ENCODE measurements around the gene JOSD2. TPM values are rescaled to one million over a fixed set of nuclear protein-coding genes. Genes with fewer than 3 reads are reported as not detected.

Gene JOSD2
- 10 to 100 TPM; 17.2 to 17.9 TPM for total RNA-seq

GRCh38 chr19:50511069-50511822 is at the start of gene JOSD2:
Gene JOSD2 (minus strand): TSS chr19:50511191. CDS start chr19:50510431, 760 bp downstream.
- Mint-ChIP-seq H3K9me3 (no peaks in the 10 kb centered on the region), H3K27me3 (ENCODE audit: low read depth) (peaks cover 22% of the 10 kb centered on the region)
- CTCF ChIA-PET = interaction anchor here (0.8 kb wide), 1 partner anchor 154 kb away, joined by 3 read pairs; no protein-coding TSS in a partner anchor

GRCh38 chr19:50559636-50560035 is 48.6 kb upstream of the JOSD2 start:
- peaks cover 55% of the 10 kb centered on the region for H3K27me3 Mint-ChIP-seq (ENCODE audit: low read depth)
- CTCF ChIA-PET = interaction anchor here (0.6 kb wide), 1 partner anchor 1352 kb away, joined by 5 read pairs; no protein-coding TSS in a partner anchor
- peaks cover 4% of the 10 kb centered on the region for H3K4me1 Mint-ChIP-seq (ENCODE audit: low read depth)
- no peak overlapping the region for H3K4me3 Mint-ChIP-seq
- H3K36me3 Mint-ChIP-seq (ENCODE audit: low read depth) = no peaks in the 10 kb centered on the region
- no peaks in the 10 kb centered on the region for H3K9me3 Mint-ChIP-seq
- no peak overlapping the region for H3K27ac Mint-ChIP-seq
- DNase-seq = no peak
- intact Hi-C loops (cut with micrococcal nuclease) = no loop called here

More at GRCh38 chr19:50511069-50511822, at the start of gene JOSD2:
- Mint-ChIP-seq H3K27ac (peak within 1 kb of the TSS; percentile 94), H3K36me3 (ENCODE audit: low read depth) (peaks cover 2% of the 10 kb centered on the region), H3K4me1 (ENCODE audit: low read depth) (peaks cover 23% of the 10 kb centered on the region), H3K4me3 (peak within 1 kb of the TSS; percentile 87)
- intact Hi-C loops (cut with micrococcal nuclease) = loop anchor here (1.0 to 10.0 kb wide), 8 partner anchors 35 to 1194 kb away; partner anchors contain the start of genes CTU1, EMC10, GARIN5A and NR1H2
- DNase-seq = peak; percentile 99

GRCh38 chr19:50558449-50558848 is 47.5 kb upstream of the JOSD2 start:
- intact Hi-C loops (cut with micrococcal nuclease) = no loop called here
- DNase-seq = no peak
- Mint-ChIP-seq H3K4me1 (ENCODE audit: low read depth) (peaks cover 4% of the 10 kb centered on the region), H3K27ac (no peak overlapping the region), H3K9me3 (no peaks in the 10 kb centered on the region), H3K36me3 (ENCODE audit: low read depth) (no peaks in the 10 kb centered on the region), H3K4me3 (no peak overlapping the region), H3K27me3 (ENCODE audit: low read depth) (peaks cover 52% of the 10 kb centered on the region)
- CTCF ChIA-PET = interaction anchor here (1.4 to 5.6 kb wide), 3 partner anchors 11 to 363 kb away, joined by 3 to 44 read pairs (median 8); no protein-coding TSS in a partner anchor

- no peak overlapping the region for H3K4me3 Mint-ChIP-seq
- no peak overlapping the region for H3K27ac Mint-ChIP-seq
- CTCF ChIA-PET = interaction anchor here (0.7 to 5.6 kb wide), 4 partner anchors 11 to 364 kb away, joined by 3 to 44 read pairs (median 6); no protein-coding TSS in a partner anchor
- H3K36me3 Mint-ChIP-seq (ENCODE audit: low read depth) = no peaks in the 10 kb centered on the region
- DNase-seq = no peak
- peaks cover 52% of the 10 kb centered on the region for H3K27me3 Mint-ChIP-seq (ENCODE audit: low read depth)
- H3K9me3 Mint-ChIP-seq = no peaks in the 10 kb centered on the region
- peaks cover 4% of the 10 kb centered on the region for H3K4me1 Mint-ChIP-seq (ENCODE audit: low read depth)
- intact Hi-C loops (cut with micrococcal nuclease) = no loop called here
Observed at GRCh38 chr19:50558039-50558438, 47.0 kb upstream of the JOSD2 start.

GRCh38 chr19:50557009-50557613 is 46.1 kb upstream of the JOSD2 start:
- peaks cover 7% of the 10 kb centered on the region for H3K4me1 Mint-ChIP-seq (ENCODE audit: low read depth)
- intact Hi-C loops (cut with micrococcal nuclease) = no loop called here
- DNase-seq = peak; percentile 1
- no peaks in the 10 kb centered on the region for H3K9me3 Mint-ChIP-seq
- no peak overlapping the region for H3K4me3 Mint-ChIP-seq
- CTCF ChIA-PET = interaction anchor here (0.7 to 5.6 kb wide), 14 partner anchors 8 to 494 kb away, joined by 3 to 44 read pairs (median 4); no protein-coding TSS in a partner anchor
- no peak overlapping the region for H3K27ac Mint-ChIP-seq
- no peaks in the 10 kb centered on the region for H3K36me3 Mint-ChIP-seq (ENCODE audit: low read depth)
- H3K27me3 Mint-ChIP-seq (ENCODE audit: low read depth) = peaks cover 55% of the 10 kb centered on the region

GRCh38 chr19:50556282-50557008 is 45.5 kb upstream of the JOSD2 start:
- peak; percentile 88 for DNase-seq
- Mint-ChIP-seq H3K36me3 (ENCODE audit: low read depth) (no peaks in the 10 kb centered on the region), H3K4me1 (ENCODE audit: low read depth) (peaks cover 9% of the 10 kb centered on the region), H3K4me3 (peak overlapping the region; percentile 84), H3K27ac (no peak overlapping the region), H3K9me3 (no peaks in the 10 kb centered on the region), H3K27me3 (ENCODE audit: low read depth) (peaks cover 57% of the 10 kb centered on the region)
- intact Hi-C loops (cut with micrococcal nuclease) = loop anchor here (1.0 kb wide), 2 partner anchors 19 to 199 kb away; no protein-coding TSS in a partner anchor
- CTCF ChIA-PET = interaction anchor here (0.6 to 5.6 kb wide), 30 partner anchors 8 to 555 kb away, joined by 3 to 44 read pairs (median 3); no protein-coding TSS in a partner anchor

- Mint-ChIP-seq H3K27ac (no peak overlapping the region), H3K9me3 (no peaks in the 10 kb centered on the region), H3K4me3 (peak overlapping the region; percentile 12), H3K36me3 (ENCODE audit: low read depth) (no peaks in the 10 kb centered on the region), H3K27me3 (ENCODE audit: low read depth) (peaks cover 57% of the 10 kb centered on the region), H3K4me1 (ENCODE audit: low read depth) (peaks cover 9% of the 10 kb centered on the region)
- intact Hi-C loops (cut with micrococcal nuclease) = loop anchor here (1.0 kb wide), 2 partner anchors 18 to 198 kb away; no protein-coding TSS in a partner anchor
- CTCF ChIA-PET = interaction anchor here (0.6 to 5.6 kb wide), 28 partner anchors 8 to 554 kb away, joined by 3 to 44 read pairs (median 3); no protein-coding TSS in a partner anchor
- no peak for DNase-seq
Observed at GRCh38 chr19:50555450-50556281, 44.7 kb upstream of the JOSD2 start.

- H3K27me3 Mint-ChIP-seq (ENCODE audit: low read depth) = peaks cover 64% of the 10 kb centered on the region
- H3K4me3 Mint-ChIP-seq = no peak overlapping the region
- intact Hi-C loops (cut with micrococcal nuclease) = no loop called here
- H3K4me1 Mint-ChIP-seq (ENCODE audit: low read depth) = peaks cover 9% of the 10 kb centered on the region
- H3K9me3 Mint-ChIP-seq = no peaks in the 10 kb centered on the region
- CTCF ChIA-PET = interaction anchor here (1.0 to 5.6 kb wide), 2 partner anchors 16 to 32 kb away, joined by 3 to 44 read pairs; no protein-coding TSS in a partner anchor
- DNase-seq = no peak
- no peaks in the 10 kb centered on the region for H3K36me3 Mint-ChIP-seq (ENCODE audit: low read depth)
- H3K27ac Mint-ChIP-seq = no peak overlapping the region
Observed at GRCh38 chr19:50555033-50555432, 44.0 kb upstream of the JOSD2 start.

GRCh38 chr19:50554212-50554611 is 43.2 kb upstream of the JOSD2 start:
- intact Hi-C loops (cut with micrococcal nuclease) = no loop called here
- Mint-ChIP-seq H3K27me3 (ENCODE audit: low read depth) (peaks cover 67% of the 10 kb centered on the region), H3K4me3 (no peak overlapping the region), H3K9me3 (no peaks in the 10 kb centered on the region), H3K4me1 (ENCODE audit: low read depth) (peaks cover 9% of the 10 kb centered on the region), H3K27ac (no peak overlapping the region), H3K36me3 (ENCODE audit: low read depth) (no peaks in the 10 kb centered on the region)
- DNase-seq = no peak
- CTCF ChIA-PET = interaction anchor here (0.6 to 5.6 kb wide), 3 partner anchors 16 to 52 kb away, joined by 3 to 44 read pairs (median 3); no protein-coding TSS in a partner anchor

- CTCF ChIA-PET = interaction anchor here (0.6 kb wide), 1 partner anchor 271 kb away, joined by 3 read pairs; no protein-coding TSS in a partner anchor
- H3K27ac Mint-ChIP-seq = no peak overlapping the region
- H3K4me1 Mint-ChIP-seq (ENCODE audit: low read depth) = peaks cover 9% of the 10 kb centered on the region
Observed at GRCh38 chr19:50553134-50553703, 42.2 kb upstream of the JOSD2 start.

GRCh38 chr19:50552540-50552939 is 41.5 kb upstream of the JOSD2 start:
- H3K9me3 Mint-ChIP-seq = no peaks in the 10 kb centered on the region
- intact Hi-C loops (cut with micrococcal nuclease) = no loop called here
- no peak for DNase-seq
- H3K27me3 Mint-ChIP-seq (ENCODE audit: low read depth) = peaks cover 59% of the 10 kb centered on the region
- CTCF ChIA-PET = no interaction called here
- H3K4me1 Mint-ChIP-seq (ENCODE audit: low read depth) = peaks cover 9% of the 10 kb centered on the region
- no peak overlapping the region for H3K27ac Mint-ChIP-seq
- no peaks in the 10 kb centered on the region for H3K36me3 Mint-ChIP-seq (ENCODE audit: low read depth)
- H3K4me3 Mint-ChIP-seq = no peak overlapping the region

More at GRCh38 chr19:50553134-50553703, 42.2 kb upstream of the JOSD2 start:
- H3K27me3 Mint-ChIP-seq (ENCODE audit: low read depth) = peaks cover 63% of the 10 kb centered on the region
- no peak overlapping the region for H3K4me3 Mint-ChIP-seq
- DNase-seq = no peak
- intact Hi-C loops (cut with micrococcal nuclease) = no loop called here
- H3K36me3 Mint-ChIP-seq (ENCODE audit: low read depth) = no peaks in the 10 kb centered on the region
- no peaks in the 10 kb centered on the region for H3K9me3 Mint-ChIP-seq

Data from activated naive CD4-positive, alpha-beta T cell treated with anti-CD3 and anti-CD28 coated beads for 36 hours (primary cell).